HG03108 (cell line): ENCODE results near the gene ATR.
A peak's percentile ranks its signal among the peaks of the same experiment; 100 is the strongest.
"Not testable (repeated sequence)": the region's sequence is repeated elsewhere in the genome, so short reads cannot be mapped to it uniquely, and the experiment has no call there.

Experiments used
- ATAC-seq: cut with Tn5 transposase; IDR thresholded peaks from one replicate; pipeline ENCODE4 v1.9.1; 2021; ENCODE audit warnings: moderate library complexity; ENCODE audit not compliant: unreplicated experiment

Gene ATR

DNA sequence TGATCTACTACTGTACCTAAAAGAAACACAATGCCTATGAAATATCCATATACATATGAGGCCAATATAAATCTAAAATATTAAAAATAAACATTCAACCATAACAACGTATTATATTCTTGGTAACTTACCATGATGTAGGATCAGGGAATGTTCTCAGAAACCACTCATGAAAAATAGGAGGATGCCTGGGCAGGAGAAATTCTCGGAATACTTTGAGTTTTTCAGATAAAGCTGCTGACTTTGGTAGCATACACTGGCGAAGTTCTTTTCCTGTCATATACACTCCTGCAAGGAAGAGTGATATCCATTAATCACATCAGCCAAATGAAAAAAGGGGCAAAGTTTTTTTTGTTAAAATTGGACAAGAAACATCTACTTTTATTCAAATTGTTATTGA lies 119.4 kb downstream of the ATR start:
- no peak for ATAC-seq

DNA sequence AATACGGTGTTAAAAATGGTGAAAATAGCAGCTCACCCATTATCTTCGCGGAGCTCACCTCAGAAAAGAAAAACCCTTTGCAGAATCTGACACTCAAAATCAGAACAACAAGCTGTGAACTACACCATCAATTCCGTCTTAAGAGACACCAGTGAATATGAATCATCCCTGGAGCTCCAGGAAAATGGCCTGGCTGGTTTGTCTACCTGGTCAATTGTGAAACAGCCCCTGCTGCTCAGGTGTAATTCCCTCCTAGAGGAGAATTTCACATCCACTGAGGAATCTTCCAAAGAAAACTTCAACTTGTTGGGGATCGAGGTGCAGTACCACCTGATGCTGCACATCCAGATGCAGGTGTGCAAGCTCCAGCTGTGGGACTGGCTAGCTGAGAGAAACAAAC lies 127.7 kb downstream of the ATR start:
- no peak for ATAC-seq

DNA sequence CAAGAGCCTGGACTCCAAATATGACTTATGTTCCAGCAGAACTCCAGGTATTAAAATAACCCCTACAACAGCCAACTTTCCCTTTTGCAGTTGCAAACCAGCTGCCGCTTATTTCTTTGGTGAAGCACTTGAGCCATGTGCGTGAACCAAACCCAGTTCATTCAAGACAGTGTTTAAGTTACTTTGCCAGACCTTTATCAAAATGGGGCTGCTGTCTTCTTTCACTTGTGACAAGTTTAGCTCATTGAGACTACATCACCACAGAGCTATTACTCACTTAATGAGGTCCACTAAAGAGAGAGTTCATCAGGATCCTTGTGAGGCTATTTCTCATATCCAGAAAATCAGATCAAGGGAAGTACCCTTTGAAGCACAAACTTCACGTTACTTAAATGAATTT lies 128.3 kb downstream of the ATR start:
- ATAC-seq = no peak

DNA sequence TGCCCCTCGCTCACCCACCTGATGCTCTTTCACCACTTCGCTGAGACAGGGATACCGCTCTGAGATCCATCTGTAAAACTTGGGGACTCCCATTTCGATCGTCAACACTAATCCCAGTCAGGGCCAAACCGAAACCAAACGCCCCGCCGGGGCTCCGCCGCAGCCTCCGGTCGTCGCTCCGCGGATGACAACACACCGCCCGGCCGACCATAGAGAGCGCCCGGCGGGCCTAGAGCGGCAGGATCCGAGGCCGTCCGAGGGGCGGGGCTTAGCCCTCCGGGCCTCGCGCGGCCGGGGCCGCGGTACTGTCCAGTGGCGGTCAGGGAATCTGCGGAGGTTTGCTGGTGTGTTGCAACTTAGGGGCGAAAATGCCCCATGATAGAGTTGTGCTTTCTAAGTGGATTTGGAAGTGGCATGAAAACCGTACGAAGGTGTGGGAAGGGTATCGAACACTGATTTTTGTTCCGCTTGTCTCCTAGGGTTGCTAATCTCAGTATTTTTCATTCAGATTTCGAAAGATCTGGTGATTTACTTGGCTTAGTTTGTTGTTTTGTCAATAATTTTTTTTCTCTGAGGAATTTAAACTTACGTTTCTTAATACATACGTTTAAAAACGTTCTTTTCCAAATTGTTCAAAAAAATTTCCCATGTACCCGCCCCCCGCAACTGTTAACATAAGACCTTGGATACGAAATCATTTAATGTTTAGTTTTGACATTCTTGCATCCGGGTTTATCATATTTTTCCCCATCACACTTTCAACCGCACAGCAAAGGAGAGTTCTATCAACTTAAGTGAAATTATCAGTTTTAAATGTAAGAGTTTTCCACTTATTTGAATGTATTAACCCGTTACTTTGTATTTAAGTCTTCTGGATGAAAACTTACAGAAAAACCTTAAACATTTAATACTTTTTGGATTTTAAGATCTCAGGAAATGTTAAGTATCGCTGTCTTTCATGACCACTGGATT lies 130.4 kb downstream of the ATR start, which contains the start of gene XRN1:
XRN1 (minus strand) TSS at position 186 of the 972 bp plus-strand sequence; CDS start at position 93, 93 bp downstream.
- ATAC-seq = peak; percentile 85

DNA sequence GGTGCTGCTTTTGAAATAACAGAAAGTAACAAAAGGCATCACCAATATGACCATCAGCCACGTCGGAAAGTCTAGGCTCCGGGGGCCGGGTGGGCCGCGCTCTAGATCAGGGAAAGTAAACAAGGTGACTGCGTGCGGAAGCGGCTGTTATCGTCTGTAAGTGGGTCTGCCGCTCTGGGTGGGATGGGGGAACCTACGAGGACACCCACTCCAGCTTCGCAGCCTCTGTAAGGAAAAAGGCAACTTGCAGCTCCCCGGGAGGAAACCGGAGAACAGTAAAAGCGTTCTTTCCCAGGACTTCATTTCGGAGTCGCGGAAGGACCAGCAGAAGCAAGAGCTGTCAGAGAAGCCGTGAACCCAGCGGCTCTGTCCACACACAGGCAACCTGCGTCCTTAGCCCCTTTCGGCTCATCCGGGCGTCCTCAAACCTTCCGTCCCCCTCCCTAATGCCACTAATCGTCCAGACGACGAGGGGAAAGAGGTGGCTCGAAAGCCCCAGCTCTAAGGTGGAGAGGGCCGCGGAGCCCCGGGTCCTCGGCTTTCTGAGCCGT lies 131.2 kb downstream of the ATR start:
- peak; percentile 16 for ATAC-seq

DNA sequence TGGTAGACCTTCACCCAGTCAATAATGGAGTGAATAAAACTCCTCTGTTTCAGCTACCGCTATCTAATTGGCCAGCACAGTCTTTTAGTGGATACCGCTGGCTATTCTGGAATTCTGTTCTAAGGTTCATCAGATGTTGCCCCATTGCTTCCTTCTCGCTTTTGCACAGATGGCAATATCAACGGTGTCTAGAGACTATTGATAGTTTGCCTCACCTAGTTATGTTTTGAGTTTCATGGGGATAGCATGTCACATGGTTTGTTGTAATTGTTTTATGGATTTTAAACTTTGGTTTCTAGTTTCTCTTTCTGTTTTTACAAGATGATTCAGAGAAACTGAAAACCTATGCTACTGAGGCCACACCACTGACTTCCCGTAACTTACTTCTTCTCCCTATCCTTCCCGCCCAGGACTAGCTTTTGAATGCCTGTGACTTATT lies 132.7 kb downstream of the ATR start:
- ATAC-seq = peak; percentile 52

- ATAC-seq = no peak
Observed at GRCh38 chr3:142444343-142444742, 134.2 kb downstream of the ATR start.

DNA sequence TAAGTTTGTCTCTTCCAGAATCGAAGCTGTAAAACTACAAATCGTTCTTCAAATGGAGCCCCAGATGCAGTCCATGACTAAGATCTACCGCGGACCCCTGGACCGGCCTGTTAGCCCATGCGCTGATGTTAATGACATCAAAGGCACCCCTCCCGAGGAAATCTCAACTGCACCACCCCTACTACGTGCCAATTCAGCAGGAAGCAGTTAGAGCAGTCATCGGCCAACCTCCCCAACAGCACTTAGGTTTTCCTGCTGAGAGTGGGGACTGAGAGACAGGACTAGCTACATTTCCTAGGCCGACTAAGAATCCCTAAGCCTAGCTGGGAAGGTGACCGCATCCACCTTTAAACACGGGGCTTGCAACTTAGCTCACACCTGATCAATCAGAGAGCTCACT lies 135.5 kb downstream of the ATR start:
- ATAC-seq = not testable (repeated sequence)

GRCh38 chr3:142439499-142440220 lies 138.9 kb downstream of the ATR start:
- ATAC-seq = not testable (repeated sequence)

- not testable (repeated sequence) for ATAC-seq
Observed at GRCh38 chr3:142438096-142438495, 140.4 kb downstream of the ATR start.

DNA sequence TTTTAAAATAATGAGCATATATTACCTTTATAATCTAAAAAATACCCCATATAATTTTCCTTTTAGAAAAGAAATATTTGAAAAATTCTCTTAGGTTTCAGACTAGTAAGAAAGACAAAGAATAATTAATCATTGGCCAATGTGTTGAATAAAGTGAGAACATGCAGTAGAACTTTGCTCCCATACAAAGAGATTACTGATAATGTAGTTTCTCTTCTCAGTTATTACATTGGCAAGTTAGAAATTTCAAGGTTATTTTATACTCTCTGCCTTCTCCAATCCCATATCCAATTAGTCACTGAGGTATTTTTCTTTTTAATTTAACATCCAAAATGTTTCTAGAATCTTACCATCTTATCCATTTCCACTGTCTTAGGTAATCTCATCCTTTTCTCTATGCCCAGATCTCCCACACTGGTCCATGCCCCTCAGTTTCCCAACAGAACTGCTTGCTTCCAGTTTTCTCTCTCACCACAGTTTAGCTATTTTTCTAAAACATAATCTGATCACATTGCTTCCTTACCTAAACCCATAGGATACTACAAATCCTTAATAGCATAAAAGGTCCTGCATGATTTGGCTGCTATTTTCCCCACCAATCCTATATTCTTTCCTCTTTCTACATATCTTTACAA lies 141.5 kb downstream of the ATR start:
- no peak for ATAC-seq

GRCh38 chr3:142434503-142434902 lies 144.0 kb downstream of the ATR start:
- ATAC-seq = no peak

DNA sequence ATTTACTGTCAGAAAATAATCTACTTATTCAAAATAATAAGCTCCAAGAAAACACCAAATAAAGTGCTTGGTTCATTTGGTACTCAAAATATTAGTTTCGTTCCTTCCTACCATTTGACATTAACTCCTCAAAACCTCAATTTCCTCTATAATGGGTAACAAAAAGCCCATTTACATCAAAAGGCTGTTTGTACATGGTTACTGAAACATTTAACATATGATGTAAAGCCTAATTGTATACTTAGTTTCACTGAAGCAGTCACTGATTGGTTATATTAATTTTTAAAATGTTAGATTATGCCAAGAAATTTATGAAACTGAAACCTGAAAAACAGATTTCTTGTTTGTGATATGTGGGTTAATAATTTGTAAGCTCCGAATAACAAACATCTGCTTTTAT lies 145.4 kb downstream of the ATR start:
- ATAC-seq = peak; percentile 75

- no peak for ATAC-seq
Observed at GRCh38 chr3:142429582-142429981, 149.0 kb downstream of the ATR start.

DNA sequence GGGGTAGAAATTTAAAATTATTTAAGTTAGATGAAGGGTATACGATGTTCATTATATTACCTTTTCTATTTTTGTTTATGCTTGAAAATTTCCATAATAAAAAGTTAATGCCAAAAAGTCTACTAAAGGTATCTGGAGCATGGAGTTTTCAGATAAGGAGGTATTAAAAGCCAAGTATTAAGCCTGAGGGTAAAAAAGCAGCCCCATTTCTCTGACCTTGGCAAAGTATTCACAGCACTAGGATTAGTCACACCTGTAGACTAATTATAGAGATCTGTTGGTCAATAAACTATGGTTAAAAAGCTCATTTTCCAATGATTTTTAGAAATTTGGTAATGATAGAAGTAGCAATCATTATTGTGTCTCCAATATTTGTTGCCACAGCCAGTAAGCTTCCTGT lies 153.8 kb downstream of the ATR start:
- ATAC-seq = no peak

DNA sequence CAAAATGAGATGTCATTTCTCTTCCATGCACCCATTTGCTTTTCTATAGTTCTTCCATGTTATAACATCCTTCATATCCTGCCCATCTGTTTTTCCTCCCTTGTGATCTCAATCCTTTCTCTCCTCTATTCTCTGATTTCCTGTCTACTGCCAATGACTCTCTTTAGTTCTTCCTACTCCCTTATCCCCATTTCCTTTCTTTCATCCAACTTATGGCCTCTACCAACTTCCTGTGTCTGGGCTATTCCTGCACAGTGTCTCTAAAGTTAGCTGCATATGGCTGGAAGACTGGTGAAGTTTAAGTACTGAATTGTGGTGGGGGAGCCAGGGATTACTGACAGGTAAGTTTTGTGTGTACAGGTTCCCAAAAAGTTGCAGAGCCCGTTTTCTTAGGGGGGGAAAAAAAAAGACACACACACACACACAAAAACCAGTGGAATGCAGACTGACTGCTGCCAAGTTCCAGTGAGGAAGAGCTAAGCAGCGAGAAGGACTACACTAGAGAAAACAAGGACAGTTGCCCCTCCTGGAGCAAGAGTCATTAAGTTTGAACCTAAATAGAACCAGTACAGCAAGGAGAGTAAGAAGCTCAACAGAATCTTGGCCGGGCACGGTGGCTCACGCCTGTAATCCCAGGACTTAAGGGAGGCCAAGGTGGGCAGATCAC lies 159.5 kb downstream of the ATR start:
- no peak for ATAC-seq

- no peak for ATAC-seq
Observed at GRCh38 chr3:142417302-142417701, 161.2 kb downstream of the ATR start.

DNA sequence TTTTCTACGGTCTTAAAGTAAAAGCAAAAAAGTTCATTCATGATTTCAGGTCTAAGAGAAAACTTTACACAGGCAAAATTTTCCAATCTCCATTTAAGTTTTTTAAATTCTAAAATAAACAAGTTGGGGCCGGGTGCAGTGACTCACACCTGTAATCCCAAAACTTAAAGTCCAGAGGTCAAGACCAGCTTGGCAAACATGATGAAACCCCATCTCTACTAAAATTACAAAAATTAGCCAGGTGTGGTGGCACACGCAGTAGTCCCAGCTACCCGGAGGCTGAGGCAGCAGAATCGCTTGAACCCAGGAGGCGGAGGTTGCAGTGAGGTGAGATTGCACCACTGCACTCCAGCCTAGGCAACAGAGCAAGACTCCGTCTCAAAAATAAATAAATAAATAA lies 178.0 kb downstream of the ATR start:
- ATAC-seq = not testable (repeated sequence)
